Neural progenitor cell (in vitro differentiated cells): Measurements from ENCODE around the gene NF2.

ENCODE experiments used
- CTCF ChIP-seq: fragments of 200-600 bp; sonication (generic); IDR thresholded peaks from 2 replicates; pipeline ENCODE4 v1.5.1; 2017; ENCODE audit warnings: antibody characterized with exemption, mild to moderate bottlenecking
- EZH2 ChIP-seq: fragments of 200-600 bp; sonication (generic); IDR thresholded peaks from 2 replicates; pipeline ENCODE4 v1.6.1; 2017; ENCODE audit warnings: antibody characterized with exemption, mild to moderate bottlenecking, moderate library complexity
- EZH2phosphoT487 ChIP-seq: fragments of 200-600 bp; sonication (generic); IDR thresholded peaks from 2 replicates; pipeline ENCODE4 v1.6.1; 2017; ENCODE audit warnings: antibody characterized with exemption

GRCh38 chr22:29661336-29661735, 57.9 kb downstream of the NF2 start:
- TF ChIP-seq CTCF (no peak), EZH2 (no peak), EZH2phosphoT487 (no peak)
